ENCODE data around the gene MXRA8. TPM values are rescaled to one million over a fixed set of nuclear protein-coding genes. Genes with fewer than 3 reads are reported as not detected.

MXRA8 gene
- total RNA-seq, 2 donors from 2014 or later = 8.5 to 20.7 TPM

DNA sequence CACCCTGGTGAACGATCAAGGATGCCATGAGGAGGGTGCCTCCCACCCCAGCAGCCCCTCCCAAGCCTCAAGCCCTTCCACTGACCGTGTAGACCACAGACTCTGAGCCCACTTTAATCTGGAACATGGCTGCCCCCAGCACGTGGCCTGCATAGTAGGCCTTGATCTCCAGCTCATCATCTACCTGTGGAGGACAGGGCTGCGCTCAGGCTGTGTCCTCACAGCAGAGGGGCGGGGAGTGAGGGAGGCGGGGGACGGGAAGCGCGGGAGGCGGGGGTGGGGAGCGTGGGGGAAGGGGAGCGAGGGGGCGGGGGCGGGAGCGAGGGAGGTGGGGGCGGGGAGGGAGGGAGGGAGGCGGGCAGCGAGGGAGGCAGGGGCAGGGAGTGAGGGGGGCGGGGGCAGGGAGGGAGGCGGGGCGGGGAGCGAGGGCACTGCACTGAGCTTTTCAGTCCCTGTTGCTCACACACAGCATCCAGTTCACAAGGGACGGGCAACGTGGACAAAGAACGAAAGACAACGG is 42.9 kb downstream of the MXRA8 start:
- intact Hi-C loops (cut with DNase I, micrococcal nuclease) = no loop called here
- ATAC-seq (no peak), DNase-seq (no peak)

DNA sequence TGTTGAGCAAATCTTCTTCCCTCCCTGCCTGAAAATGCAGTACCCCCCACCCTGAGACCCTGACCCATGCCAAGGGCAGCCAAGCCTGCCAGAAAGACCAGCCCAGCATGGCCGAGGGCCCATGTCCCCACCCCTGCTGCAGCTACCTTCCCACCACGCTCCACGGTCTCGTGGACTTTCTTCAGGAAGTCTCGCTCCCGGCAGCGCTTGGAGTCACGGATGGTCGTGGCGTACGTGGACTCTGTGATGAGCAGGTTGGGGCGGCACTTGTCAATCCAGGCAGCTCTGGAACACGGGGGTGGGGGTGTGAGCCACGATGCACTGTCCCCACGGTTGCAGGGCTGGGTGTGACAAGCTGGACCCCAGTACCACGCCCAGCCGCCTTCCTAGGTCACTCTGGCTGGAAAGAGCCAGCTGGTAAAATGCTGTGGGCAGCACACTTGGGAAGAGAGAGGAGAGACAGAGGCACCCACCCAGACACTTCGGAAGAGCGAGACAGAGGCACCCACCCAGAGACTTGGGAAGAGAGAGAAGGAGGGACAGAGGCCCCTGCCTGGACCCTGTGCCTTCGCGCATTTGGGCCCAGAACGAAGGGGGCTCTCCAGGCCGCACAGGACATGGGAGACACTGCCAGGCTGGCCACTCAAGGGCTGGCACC is 43.5 kb downstream of the MXRA8 start:
- DNase-seq (no peak), ATAC-seq (no peak)
- intact Hi-C loops (cut with DNase I, micrococcal nuclease) = no loop called here

DNA sequence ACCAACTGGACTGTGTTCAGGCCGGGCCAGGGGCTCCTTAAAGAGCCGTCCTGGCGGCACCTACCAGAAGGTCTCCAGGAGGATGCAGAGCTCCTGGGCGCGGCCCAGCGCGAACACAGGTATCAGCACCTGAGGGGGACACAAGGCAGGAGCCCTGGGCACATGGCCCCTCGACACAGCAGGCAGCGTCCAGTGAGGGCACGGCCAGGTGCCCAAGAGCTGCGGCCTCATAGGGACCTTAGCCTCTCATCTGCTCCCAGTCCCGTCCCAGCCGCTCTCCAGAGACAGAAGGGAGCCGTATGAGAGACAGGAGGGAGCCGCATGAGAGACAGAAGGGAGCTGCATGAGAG is 44.1 kb downstream of the MXRA8 start:
- intact Hi-C loops (cut with DNase I, micrococcal nuclease) = no loop called here
- DNase-seq (no peak), ATAC-seq (no peak)

DNA sequence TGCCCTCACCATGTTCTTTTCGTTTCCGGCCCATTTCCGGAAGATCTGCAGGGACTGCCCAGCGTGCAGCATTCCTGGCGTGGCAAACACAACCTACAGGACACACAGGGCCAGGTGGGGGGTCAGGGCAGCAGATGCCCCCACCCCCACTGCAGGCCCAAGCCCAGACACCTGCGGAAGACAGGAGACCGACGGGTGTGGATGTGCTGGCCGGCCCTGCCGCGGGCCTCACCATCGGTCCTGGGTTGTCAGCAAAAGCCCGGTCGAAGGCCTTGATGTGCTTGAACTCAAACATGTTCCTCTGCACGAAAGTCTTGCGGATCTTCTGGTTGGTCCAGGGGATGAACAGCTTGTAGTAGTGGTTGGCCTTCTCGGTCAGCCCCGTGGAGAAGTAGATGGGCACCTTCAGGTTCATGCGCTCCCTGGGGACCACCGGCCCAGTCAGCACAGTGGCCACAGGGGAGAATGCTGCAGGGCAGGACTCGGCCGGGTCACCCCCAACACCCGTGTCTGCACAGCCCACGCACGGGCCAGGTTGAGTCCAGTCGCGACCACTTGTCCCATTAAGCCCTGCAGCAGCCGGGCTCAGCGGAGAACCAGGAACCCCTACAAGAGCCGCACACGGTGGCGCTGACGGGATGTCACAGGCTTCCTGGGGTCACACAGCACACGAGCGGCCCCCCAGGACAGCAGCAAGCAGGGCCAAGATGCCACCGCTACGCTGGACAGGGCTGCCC is 44.7 kb downstream of the MXRA8 start:
- DNase-seq (no peak), ATAC-seq (no peak)
- intact Hi-C loops (cut with DNase I, micrococcal nuclease) = no loop called here

DNA sequence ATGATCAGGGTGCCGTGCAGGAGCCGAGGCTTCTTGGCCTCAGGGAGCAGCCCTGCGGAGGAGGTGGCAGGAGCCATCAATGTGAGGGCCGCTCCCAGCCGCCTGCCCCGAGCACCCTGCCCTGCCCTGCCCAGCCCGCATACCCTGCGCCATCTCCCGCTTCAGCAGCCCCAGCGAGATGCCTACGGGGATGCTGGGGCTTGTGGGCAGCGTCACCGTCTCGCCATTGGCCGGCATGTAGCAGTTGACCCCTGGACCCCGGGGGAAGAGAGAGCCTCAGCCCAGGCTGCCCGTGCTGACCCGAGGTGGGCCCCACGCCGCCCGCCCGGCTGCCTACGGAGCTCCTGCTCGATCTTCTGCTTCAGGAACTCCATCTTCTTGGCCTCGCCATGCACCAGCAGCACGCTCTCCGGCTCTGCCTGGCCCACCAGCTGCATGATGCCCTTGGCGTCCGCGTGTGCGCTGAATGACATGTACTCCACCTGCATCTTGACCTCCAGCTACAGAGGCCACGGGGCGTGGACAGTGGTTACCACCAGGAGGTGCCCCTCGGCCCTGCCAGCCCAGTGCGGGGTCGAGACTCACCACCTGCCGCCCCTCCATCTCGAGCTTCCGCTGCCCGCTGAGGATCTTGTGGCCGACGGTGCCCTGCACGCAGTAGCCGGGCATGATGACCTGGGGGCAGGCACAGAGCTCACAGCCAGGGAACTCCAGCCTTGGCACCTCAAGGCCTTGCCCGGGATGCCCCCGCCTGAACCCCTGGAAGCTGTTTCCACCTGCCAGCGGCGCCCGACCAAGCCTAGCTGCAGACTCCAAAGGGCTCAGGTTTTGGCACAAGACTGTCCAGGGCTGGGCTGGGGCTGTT is 45.7 kb downstream of the MXRA8 start:
- ATAC-seq (no peak), DNase-seq (no peak)
- intact Hi-C loops (cut with DNase I, micrococcal nuclease) = no loop called here

DNA sequence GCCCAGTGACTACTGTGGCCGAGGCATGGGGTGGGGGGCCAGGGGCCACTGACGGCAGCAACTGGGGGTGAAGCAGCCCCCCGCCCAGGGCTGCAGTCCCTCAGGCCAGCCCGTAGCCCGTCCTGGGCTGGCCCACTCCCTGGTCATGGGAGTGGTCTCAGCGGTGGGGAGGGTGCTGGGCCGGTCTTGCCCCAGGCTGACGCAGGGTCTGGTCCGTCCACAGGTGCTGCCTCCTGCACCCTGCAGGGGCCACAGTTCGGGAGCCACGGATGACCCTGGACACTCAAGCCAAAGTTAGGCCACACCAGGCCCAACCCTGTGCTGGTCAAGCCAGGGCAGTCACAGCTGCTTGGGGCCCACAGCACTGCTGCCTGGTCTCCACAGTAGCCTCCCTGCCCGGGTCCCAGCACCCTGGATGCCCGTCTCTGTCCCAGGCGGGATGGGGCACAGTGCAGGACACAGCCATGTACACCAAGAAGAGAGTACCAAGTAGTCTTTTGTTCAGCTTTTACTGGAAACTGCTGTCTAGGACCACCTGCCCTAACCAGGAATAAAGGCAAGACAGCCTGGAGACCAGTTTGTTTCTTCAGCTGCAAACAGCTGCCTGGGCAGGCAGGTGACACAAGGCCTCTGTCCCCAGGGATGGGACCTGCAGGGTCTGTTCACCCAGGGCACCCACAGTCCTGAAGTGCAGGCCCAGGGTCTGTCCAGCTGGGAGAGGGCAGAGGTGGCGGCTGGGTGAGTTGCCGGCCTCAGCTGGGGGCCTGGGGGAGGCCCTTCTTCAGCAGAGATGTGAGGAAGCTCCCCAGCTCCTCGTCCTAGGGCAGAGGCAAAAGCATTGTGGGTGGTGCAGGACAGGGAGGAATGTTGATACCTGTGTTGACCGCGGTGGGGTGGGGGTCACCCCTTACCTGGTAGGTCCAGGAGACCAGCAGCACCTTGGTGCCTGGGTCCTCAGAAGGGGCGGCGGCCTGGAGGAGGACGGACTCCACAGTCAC is 46.9 kb downstream of the MXRA8 start:
- intact Hi-C loops (cut with DNase I, micrococcal nuclease) = no loop called here
- no peak for DNase-seq
- ATAC-seq = no peak

DNA sequence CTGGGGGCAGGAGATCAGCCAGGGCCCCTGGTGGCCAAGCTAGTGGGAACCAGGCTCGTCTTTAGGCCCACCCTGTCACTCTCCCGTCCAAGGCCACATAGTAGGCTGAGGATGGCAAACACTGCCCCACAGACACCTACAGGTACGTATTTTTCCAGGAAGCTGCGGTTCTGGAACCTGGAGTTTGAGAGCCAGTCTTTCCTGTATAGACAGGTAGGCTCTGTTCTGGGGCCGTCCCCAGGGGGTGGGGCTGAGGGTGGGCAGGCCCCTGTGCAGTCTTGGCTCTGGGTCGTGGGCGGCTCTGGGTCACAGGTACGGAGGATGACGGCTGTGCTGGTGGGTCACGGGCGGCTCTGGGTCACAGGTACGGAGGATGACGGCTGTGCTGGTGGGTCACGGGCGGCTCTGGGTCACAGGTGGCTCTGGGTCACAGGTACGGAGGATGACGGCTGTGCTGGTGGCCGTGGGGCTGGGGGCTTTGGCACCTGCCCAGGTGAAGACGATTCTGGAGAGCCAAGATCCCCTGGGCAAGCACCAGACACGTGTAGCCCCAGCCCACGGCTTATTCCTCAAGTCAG is 47.8 kb downstream of the MXRA8 start:
- DNase-seq (no peak), ATAC-seq (no peak)
- intact Hi-C loops (cut with DNase I, micrococcal nuclease) = no loop called here

DNA sequence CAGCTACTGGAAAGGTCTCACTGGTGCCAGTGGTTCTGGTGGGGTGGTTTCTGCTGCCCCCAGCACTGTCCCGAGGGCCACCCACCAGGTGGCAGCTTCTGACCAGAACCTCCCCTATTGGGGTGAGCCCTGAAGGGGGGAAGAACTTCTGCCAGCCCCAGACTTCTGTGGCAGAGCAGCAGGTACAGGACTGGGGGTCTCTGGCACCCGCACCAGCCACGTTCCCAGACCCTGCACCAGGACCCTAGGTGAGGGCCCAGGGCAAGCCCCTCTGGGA is 48.3 kb downstream of the MXRA8 start:
- intact Hi-C loops (cut with DNase I, micrococcal nuclease) = no loop called here
- DNase-seq = no peak
- ATAC-seq = no peak

DNA sequence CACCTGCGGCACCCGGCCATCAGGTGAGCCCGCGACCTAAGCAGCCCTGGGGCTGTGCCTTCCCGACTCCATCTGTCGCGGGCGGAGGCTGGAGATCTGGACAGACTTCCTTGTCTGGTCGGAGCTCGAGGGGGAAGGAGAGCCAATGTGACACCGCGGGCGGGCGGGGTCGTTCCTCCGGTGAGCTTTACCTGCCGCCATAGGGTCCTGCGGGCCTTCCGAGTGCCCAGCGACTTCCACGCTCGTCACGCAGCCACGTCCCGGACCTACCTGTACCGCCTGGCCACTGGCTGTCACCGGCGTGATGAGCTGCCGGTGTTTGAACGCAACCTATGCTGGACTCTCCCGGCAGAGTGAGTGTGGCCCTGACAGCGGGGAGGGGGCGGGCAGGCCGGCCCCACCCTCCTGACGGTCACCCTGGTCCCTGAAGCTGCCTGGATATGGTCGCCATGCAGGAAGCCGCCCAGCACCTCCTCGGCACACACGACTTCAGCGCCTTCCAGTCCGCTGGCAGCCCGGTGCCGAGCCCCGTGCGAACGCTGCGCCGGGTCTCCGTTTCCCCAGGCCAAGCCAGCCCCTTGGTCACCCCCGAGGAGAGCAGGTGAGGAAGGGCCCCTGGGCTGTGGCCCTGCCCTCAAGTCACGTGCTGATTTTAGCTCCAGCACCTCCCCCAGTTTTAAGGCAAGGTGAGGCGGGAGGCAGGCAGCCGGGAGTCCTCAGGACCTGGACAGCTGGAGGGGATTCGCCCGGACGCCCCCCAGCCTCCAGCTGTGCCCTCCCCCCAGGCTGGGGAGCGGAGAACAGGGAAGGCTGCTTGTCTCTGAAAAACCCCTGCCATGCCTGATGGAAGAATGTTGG is 48.9 kb downstream of the MXRA8 start:
- intact Hi-C loops (cut with DNase I, micrococcal nuclease) = no loop called here
- DNase-seq = peak; percentile 58 to 73

DNA sequence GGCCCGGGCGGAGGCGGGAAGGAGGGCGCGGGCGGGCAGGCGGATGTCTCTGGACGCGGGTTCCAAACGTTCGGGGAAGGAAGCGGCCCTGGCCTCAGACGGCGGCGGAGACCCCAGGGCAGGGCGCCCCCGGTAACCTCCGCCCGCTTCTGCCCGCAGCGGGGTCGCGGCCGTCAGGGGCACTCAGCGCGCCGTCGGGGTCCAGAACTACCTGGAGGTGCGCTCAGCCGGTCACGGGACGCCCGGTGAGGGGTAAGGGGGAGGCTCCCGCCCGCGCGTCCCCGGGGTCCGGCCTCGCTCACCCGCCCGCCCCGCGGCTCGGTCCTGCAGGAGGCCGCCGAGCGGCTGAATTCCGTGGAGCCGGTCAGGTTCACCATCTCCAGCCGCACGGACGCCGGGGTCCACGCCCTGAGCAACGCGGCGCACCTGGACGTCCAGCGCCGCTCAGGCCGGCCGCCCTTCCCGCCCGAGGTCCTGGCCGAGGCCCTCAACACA is 49.6 kb downstream of the MXRA8 start:
- ATAC-seq = peak; percentile 2

More for the DNA sequence above, 48.9 kb downstream of the MXRA8 start:
- peak; percentile 22 for ATAC-seq

DNA sequence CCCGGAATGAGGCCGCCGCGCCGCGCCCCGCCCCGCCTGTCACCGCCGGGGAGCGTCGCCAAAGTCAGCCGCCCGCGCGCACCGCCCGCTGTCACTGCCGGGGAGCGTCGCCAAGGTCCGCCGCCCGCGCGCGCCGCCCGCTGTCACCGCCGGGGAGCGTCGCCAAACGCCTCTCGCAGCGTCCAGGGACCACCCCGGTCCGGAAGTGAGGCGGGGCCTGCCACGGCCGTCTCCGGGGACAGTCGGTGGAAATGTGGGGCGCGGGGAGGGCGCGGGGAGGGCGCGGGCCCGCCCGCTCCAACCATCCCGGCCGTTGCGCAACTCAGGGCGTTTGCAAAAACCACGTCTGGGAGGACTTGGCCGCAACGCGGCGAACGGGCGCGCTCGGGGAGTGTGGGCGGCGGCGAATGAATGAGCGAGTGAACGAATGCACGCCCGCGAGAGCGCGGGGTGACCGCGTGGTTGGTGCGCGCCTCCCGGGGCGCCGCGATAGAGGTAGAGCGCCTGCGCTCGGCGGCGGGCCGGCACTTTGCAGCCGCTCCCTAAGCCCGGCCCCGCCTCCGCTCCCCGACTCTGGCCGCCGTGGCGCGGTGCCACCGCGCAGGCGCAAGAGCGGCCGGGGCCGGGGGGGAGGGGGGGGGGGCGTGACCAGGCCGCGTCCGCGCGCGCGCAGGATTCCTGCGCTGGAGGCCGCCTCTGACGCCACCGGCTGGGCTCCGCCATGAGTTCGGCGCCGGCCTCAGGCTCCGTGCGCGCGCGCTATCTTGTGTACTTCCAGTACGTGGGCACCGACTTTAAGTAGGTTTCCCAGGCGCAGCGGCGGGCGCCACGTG is 50.2 kb downstream of the MXRA8 start, which contains the start of the genes ACAP3 and PUSL1:
ACAP3 (minus strand) TSS at position 8 of the 833 bp plus-strand sequence. CDS start 115 bp downstream, outside the sequence.
PUSL1 (plus strand) TSS at position 675 of the 833 bp plus-strand sequence; CDS start at position 722, 47 bp downstream.
- peak; percentile 65 for ATAC-seq
- intact Hi-C loops (cut with DNase I, micrococcal nuclease) = no loop called here

More for the DNA sequence above, 49.6 kb downstream of the MXRA8 start:
- DNase-seq = no peak
- intact Hi-C loops (cut with DNase I, micrococcal nuclease) = no loop called here

DNA sequence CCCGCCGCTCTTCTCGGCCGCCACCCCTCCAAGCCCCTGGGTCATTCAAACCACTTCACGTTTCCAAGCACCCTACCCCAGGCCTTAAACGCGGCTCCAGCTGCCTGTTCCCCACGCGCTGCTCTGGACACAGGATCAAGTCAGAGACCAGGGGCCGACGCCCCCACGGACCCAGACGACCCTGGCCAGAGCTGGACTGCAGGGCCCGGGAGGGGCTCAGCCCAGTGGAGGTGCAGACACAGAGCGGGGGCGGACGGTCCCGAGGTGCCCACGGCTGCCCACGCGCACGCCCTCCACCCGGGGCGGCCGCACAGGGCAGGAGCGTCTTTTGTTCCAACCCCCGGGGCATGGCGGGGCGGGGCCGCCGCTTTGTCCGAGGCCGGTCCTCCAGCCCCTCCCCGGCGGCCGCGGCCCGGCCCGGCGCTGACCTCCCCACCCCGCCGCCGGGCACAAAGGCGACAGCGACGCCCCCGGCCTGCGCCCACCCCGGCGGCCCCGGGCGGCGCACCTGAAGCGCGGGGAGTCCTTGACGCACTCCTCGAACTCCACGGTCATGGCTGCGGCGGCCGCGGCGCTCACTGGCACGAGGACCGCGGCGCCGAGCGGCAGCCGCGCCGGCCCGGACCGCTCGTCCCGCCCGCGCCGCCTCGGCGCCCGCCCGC is 51.0 kb downstream of the MXRA8 start:
- intact Hi-C loops (cut with DNase I, micrococcal nuclease) = no loop called here
- ATAC-seq = no peak

More for the DNA sequence above, 50.2 kb downstream of the MXRA8 start, which contains the start of the genes ACAP3 and PUSL1:
- peak; percentile 88 to 89 for DNase-seq

DNA sequence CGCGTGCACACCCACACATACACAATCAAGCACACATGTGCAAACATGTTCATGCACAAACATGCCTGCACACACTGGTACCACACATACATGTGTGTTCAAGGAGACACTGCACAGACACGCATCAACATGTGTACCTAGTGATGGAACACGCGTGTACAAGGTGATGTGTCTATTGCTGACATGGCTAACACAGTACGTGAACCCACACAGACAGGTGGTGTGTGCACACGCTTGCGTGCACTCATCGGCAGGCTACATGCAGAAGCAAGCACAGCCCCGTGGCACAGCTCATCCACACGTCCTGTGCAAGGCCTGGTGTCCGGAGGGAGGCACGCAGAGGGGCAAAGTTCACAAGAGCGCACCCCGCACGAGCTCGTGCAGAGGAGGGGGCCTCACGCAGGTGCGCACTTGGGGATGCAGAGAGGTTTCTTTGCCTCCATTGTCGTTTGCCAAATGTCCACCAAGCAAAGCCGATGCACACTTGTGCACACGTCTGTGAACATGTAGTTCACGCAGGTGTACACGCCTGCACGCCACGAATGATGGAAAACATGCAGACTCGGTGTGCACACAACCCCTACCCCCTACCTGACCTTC is 51.6 kb downstream of the MXRA8 start:
- ATAC-seq (no peak), DNase-seq (no peak)
- intact Hi-C loops (cut with DNase I, micrococcal nuclease) = no loop called here

More for the DNA sequence above, 51.0 kb downstream of the MXRA8 start:
- peak in 1 of 2 donors; percentile 75 for DNase-seq

DNA sequence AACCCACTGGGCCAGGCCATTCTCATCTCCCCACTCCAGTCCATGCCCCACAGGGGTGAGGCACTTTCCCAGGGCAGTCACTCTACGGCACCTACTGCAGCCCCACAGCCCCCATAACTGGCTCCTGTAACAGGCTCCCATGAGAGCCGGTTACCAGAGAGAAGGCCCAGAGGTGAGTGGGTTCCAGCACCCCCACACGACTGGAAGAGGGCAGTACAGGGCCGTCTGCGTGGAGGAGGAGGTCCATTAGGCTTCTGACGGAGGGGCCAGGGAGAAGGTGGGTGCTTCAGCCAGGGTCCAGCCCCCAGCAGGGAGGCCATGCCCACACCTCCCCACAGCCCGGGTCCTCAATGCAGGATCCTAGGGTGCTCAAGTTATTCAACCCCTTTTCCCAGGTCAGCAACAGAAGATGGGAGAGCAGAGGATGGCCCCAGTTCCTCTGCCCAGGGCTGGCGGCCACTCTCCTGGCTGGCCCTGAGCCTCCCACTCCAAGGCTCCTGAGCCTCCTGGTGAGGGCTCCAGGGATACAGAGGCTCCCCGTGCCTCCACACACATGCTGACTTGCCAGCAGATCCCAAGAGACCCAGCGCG is 52.2 kb downstream of the MXRA8 start:
- DNase-seq (no peak), ATAC-seq (no peak)
- intact Hi-C loops (cut with DNase I, micrococcal nuclease) = no loop called here
